GM18868 (cell line): ENCODE measurements around the gene FAM83B.
"Not testable (repeated sequence)": the region's sequence is repeated elsewhere in the genome, so short reads cannot be mapped to it uniquely, and the experiment has no call there.

Experiments
- ATAC-seq: cut with Tn5 transposase; IDR thresholded peaks from one replicate; pipeline ENCODE4 v1.9.1; 2021; ENCODE audit warnings: mild to moderate bottlenecking, moderate library complexity; ENCODE audit not compliant: unreplicated experiment

FAM83B gene

DNA sequence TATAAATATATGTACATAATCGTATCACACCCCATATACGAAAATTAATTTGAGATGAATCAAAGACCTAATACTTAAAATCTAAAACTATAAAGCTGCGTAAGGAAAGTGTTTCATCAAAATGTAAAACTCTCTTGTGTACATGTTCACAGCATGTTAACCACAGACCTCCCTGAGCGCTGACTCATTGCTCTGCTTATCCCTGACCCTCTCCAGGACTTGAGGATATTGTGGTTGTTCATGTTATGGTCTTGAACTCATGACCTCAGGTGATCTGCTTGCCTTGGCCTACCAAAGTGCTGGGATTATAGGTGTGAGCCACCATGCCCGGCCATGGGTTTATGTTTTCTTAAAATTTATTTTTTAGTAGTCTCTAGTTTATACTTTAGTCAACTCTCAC, 14.2 kb downstream of the FAM83B start:
- no peak for ATAC-seq

DNA sequence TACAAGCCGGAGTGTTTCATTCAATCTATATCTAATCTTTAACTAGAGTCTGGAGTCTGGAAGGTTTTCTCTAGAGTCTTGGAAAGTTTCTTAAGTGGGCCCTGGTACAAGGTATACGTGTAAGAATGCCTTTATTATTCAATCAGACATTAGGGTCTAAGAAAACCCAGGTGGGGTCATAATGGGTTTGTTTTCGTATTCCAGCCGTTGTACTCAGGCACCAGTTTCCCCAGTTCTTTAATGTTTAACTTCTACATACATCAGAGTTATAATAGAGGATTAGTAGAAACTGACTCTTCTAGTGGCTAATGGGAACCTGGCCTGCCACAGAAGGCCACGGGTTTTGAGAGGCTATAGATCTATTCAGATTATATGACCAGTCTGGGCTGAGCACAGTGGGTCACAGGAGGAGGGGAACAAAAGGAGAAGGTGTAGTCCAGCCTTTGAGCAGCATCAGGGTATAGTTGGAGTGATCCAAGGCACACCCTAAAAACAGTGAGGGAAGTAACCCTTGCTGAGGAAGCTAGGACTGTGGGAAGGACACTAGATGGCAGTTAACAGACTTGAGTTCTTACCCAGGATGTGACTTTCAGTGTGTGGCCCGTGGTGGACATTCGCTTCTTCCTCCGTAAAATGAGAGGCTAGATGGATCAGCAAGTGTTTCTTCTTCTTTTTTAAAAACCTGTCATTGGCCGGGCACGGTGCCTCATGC, 15.5 kb downstream of the FAM83B start:
- ATAC-seq: no peak

DNA sequence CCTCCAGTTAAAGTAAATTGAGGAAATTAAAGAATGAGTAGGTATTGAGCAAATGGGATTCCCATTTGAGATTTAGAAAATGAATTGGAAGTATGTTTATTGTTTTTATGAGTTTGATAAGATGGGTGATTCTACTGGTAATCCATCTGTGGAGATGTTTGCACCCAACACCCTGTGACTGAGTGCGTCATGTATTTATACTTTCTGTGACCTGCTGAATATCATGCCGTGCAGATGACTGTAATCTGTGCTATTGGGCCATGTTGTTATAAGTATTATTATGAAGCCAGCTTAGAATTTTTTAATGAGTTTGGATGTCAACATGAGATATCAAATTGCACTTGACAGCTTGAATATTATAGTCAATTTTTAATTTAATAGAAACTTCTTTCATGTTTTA, 17.7 kb downstream of the FAM83B start:
- ATAC-seq: no peak

- no peak for ATAC-seq
Measured at GRCh38 chr6:54865091-54865631, 18.6 kb downstream of the FAM83B start.

GRCh38 chr6:54868556-54868955, 22.0 kb downstream of the FAM83B start:
- no peak for ATAC-seq

GRCh38 chr6:54873599-54873998, 27.0 kb downstream of the FAM83B start:
- ATAC-seq: no peak

- ATAC-seq: no peak
Measured at GRCh38 chr6:54874349-54875048, 27.9 kb downstream of the FAM83B start.

DNA sequence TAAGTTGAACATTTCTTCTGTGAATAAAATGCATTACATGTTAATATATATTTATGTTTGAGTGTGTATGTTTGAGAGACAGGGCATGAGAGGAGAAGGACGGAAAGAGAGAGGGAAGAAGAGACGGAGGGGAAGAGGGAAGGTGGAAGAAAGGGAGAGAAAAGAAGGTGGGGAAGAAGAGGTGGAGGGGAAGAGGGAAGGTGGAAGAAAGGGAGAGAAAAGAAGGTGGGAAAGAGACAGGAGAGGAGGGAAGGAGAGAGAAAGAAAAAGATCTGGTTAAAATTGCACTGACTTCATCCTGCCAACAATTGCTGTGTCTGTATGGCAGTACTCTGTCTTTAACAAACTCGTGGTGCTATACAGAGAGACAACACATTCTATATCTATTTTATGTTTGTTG, 29.0 kb downstream of the FAM83B start:
- ATAC-seq: no peak

- no peak for ATAC-seq
Measured at GRCh38 chr6:54876365-54876764, 29.8 kb downstream of the FAM83B start.

DNA sequence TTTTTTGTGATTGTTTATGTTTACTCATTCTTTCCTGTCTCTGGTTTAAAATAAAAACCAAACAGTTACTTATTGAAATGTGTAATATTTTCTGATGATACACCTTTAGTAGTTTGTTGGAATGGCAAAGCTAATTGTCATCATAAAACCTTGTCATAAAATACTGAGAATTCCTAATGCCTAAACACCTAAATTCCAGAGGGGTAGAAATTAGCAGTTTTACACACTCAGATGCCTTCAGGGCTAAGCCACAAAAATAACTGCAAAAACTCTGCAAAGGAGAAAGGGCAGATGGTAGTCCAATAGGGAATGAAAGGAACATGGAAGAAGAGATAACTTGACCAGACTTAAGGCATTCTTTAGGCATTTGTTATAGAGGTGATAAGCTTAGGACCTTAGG, 30.3 kb downstream of the FAM83B start:
- ATAC-seq: no peak

DNA sequence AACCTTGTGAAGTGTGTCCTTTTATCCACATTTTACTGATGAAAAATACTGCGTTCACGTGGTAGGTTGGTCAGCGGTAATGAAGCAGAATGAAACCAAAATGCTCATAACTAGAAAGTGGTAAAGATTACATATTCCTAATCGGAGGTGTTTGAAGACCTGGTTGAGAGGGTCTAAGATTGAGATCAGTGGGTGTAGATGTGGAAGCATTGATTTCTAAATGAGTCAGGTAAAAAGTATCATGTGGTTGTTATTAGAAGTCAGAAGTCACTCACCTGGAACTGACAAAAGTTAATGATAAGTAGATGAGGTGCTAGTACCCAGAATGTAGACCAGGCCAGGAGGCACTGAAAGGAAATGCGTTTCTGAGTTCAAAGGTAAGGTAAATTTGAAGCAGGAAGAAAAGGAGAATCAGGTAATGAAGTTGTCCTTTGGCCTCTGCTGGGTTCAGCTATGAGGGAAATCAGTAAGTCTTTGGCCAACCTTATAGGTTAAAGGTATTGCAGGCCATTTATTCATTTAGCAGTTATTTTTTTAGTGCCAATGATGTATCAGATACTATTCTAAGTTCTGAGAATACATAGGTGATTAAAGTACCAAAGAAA, 31.2 kb downstream of the FAM83B start:
- ATAC-seq: peak; percentile 58

- peak; percentile 65 for ATAC-seq
Measured at GRCh38 chr6:54878718-54879117, 32.1 kb downstream of the FAM83B start.

- no peak for ATAC-seq
Measured at GRCh38 chr6:54879188-54879985, 32.8 kb downstream of the FAM83B start.

GRCh38 chr6:54881067-54881730, 34.6 kb downstream of the FAM83B start:
- ATAC-seq: no peak

- not testable (repeated sequence) for ATAC-seq
Measured at GRCh38 chr6:54881891-54882290, 35.3 kb downstream of the FAM83B start.

GRCh38 chr6:54886932-54887584, 40.5 kb downstream of the FAM83B start:
- ATAC-seq: no peak

DNA sequence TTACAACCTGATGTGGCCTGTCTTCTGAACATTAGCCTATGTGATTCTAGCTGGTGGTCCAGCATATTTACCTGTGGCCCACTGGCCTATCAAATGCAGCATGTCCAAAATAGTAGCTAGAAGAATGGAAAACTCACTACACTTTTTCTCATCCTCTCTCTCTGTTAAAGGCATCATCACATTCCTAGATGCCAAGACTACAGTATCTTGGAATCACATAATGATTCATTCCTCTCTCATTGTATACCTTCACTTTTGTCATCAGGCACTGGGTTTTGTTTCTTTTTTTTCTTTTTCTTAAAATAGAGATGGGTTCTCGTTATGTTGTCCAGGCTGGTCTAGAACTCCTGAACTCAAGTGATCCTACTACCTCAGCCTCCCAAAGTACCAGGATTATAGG, 45.0 kb downstream of the FAM83B start:
- ATAC-seq: no peak

GRCh38 chr6:54892831-54893230, 46.3 kb downstream of the FAM83B start:
- ATAC-seq: no peak

DNA sequence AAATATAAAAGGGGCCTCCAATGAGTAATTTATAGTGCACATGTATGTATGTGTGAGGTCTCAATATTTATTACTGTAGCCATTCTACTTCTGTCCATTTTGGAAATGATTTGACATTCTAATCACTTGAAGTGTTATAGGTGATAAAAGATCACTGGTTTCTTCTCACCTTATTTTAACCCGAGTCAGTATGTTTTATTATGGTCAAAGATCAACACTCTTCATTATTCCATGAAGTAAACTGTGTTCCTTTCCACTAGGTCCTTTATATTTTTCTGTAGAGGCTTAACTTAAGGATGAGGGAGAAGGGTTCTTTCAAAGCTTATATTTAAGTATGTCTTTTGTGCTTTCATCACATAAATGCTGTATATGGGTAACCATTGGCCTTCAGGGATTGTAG, 47.2 kb downstream of the FAM83B start:
- ATAC-seq: no peak

- ATAC-seq: no peak
Measured at GRCh38 chr6:54896302-54896701, 49.7 kb downstream of the FAM83B start.
